Smooth muscle cell (in vitro differentiated cells): ENCODE measurements around the gene DLD. TPM values are rescaled to one million over a fixed set of nuclear protein-coding genes. Genes with fewer than 3 reads are reported as not detected.

Experiments used
- DNase-seq: peaks from one replicate; lab custom pipeline; 2025; ENCODE audit not compliant: unreplicated experiment; lab: John Stamatoyannopoulos, UW
- H2AFZ ChIP-seq: fragments of 200-600 bp; sonication (generic); 2 replicates; pipeline ENCODE4 v1.6.0; 2016; ENCODE audit warnings: antibody characterized with exemption, low read depth, mild to moderate bottlenecking
- H3F3A ChIP-seq: fragments of 200-600 bp; sonication (generic); 2 replicates; pipeline ENCODE4 v1.6.0; 2017; ENCODE audit warnings: antibody characterized with exemption, low read depth
- H3K27ac ChIP-seq: fragments of 200-600 bp; sonication (generic); 2 replicates; pipeline ENCODE4 v1.5.1; 2016; ENCODE audit warnings: low read depth, mild to moderate bottlenecking
- H3K27me3 ChIP-seq: fragments of 200-600 bp; sonication (generic); 2 replicates; pipeline ENCODE4 v1.6.1; 2016; ENCODE audit warnings: low read depth, mild to moderate bottlenecking
- H3K36me3 ChIP-seq: fragments of 200-600 bp; sonication (generic); 2 replicates; pipeline ENCODE4 v1.5.1; 2016; ENCODE audit warnings: low read depth
- H3K4me1 ChIP-seq: fragments of 200-600 bp; sonication (generic); 2 replicates; pipeline ENCODE4 v1.5.1; 2016; ENCODE audit warnings: low read depth
- H3K4me2 ChIP-seq: fragments of 200-600 bp; sonication (generic); 2 replicates; pipeline ENCODE4 v1.6.0; 2016; ENCODE audit warnings: mild to moderate bottlenecking
- H3K4me3 ChIP-seq: fragments of 200-600 bp; sonication (generic); 2 replicates; pipeline ENCODE4 v1.5.1; 2016; ENCODE audit warnings: mild to moderate bottlenecking
- H3K79me2 ChIP-seq: fragments of 200-600 bp; sonication (generic); 2 replicates; pipeline ENCODE4 v1.6.0; 2016; ENCODE audit warnings: low read depth, mild to moderate bottlenecking
- H3K9ac ChIP-seq: fragments of 200-600 bp; sonication (generic); 2 replicates; pipeline ENCODE4 v1.6.0; 2016; ENCODE audit warnings: low read depth
- H3K9me3 ChIP-seq: fragments of 200-600 bp; sonication (generic); replicated peaks from 2 replicates; pipeline ENCODE4 v1.5.1; 2016; ENCODE audit warnings: low read depth
- H4K20me1 ChIP-seq: fragments of 200-600 bp; sonication (generic); 2 replicates; pipeline ENCODE4 v1.6.0; 2016; ENCODE audit warnings: low read depth
- WGBS: methylation state at CpG from one replicate; pipeline ENCODE4 v1.1.7; 2016; ENCODE audit warnings: low lambda C conversion rate; 5-methylcytosine and 5-hydroxymethylcytosine counted together
- polyA plus RNA-seq: library from polyadenylated mRNA; unstranded; fragments of >200 nt; fragmentation: Nextera tagmentation; extraction: Ambion mirVana; gene quantifications from 2 replicates; pipeline ENCODE4 v1.2.1, GENCODE V29; 2016
- total RNA-seq: library from RNA; depleted of rRNA; stranded (reverse); fragments of >200 nt; gene quantifications from 2 replicates; pipeline ENCODE4 v1.2.3, GENCODE V29; 2014
- TF ChIP-seq, protein P1 (sequence below): fragments of 200-600 bp; sonication (generic); IDR thresholded peaks from 2 replicates; pipeline ENCODE4 v1.5.1; 2017; ENCODE audit warnings: borderline replicate concordance, mild to moderate bottlenecking, antibody characterized with exemption; ENCODE audit not compliant: insufficient read depth, poor library complexity, severe bottlenecking

The DLD gene
- total and polyA plus RNA-seq, 2 experiments from 2014 or later = 71.4 to 165 TPM

DNA sequence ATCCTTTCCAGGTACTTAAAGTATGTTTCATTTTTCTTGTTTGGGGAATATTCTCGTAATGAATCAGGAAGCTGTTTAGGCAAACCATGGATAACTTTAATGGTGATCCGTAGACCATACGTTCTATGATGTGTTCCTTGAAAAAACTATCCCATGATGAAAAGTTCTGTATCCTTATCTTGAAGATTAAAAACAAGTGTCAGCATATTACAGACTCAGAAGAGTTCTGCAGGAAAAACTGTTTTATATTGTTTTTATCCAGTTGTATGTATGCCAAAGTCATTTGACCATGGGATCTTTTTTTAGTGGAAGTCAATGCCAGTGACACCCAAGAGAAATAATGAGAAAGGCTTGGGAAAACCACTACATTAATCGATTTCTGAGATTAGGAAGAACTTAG lies 52.0 kb downstream of the DLD start:
- 95% methylated on average over 4 of the region's 4 CpGs for WGBS
- no peak overlapping the region for H3K4me3 ChIP-seq

DNA sequence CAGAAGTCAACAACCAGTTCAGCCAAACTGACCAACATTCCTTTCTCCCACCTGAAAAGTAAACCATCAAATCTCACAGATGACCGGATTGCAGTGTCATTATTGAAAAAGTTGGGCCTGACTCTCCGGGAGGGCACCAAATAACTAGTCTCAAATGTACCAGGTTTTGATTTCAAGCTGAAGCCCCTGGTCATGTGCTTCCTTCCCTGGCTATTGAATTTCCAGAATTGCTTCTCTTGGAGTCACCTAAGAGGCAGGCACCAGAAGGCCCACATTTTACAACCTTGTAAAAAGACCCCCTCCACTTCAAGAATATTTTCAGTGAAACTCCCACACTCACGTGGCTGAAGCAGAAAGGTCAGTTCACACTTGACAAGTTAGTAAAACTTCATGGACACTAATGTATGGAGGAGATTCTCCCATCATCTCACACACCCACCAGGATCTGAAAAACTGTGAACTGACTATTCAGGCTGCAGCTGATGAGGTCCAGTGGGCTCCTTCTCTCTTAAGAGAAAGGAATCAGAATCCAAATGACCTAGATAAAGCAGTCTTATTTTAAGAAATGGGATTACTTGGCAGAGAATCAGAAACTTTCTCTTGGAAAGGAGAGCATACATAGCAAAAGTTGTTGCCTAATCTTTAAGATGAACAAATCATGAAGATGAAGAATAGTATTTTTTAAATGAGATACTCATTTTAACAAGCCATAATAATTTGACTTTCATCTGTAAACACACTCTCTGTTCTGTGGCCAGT lies 53.6 kb downstream of the DLD start:
- H2AFZ ChIP-seq = no peak overlapping the region
- no peaks in the 10 kb centered on the region for H3K27me3 ChIP-seq
- H3K4me2 ChIP-seq = no peak overlapping the region
- no peak overlapping the region for H3K27ac ChIP-seq
- H3K79me2 ChIP-seq = no peaks in the 10 kb centered on the region
- no peaks in the 10 kb centered on the region for H3K9me3 ChIP-seq
- 87% methylated on average over 3 of the region's 3 CpGs for WGBS
- peaks cover 16% of the 10 kb centered on the region for H3K4me1 ChIP-seq
- no peak overlapping the region for H3K9ac ChIP-seq
- H4K20me1 ChIP-seq = peaks cover 4% of the 10 kb centered on the region
- DNase-seq = no peak
- no peak overlapping the region for H3K4me3 ChIP-seq
- peaks cover 15% of the 10 kb centered on the region for H3K36me3 ChIP-seq
- H3F3A ChIP-seq = peaks cover 52% of the 10 kb centered on the region
- TF ChIP-seq, protein P1, sequence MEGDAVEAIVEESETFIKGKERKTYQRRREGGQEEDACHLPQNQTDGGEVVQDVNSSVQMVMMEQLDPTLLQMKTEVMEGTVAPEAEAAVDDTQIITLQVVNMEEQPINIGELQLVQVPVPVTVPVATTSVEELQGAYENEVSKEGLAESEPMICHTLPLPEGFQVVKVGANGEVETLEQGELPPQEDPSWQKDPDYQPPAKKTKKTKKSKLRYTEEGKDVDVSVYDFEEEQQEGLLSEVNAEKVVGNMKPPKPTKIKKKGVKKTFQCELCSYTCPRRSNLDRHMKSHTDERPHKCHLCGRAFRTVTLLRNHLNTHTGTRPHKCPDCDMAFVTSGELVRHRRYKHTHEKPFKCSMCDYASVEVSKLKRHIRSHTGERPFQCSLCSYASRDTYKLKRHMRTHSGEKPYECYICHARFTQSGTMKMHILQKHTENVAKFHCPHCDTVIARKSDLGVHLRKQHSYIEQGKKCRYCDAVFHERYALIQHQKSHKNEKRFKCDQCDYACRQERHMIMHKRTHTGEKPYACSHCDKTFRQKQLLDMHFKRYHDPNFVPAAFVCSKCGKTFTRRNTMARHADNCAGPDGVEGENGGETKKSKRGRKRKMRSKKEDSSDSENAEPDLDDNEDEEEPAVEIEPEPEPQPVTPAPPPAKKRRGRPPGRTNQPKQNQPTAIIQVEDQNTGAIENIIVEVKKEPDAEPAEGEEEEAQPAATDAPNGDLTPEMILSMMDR = no peak

More for the DNA sequence above, 52.0 kb downstream of the DLD start:
- Histone ChIP-seq H3F3A (peaks cover 66% of the 10 kb centered on the region), H3K27me3 (no peaks in the 10 kb centered on the region), H3K36me3 (peaks cover 15% of the 10 kb centered on the region), H3K27ac (no peak overlapping the region), H3K79me2 (no peaks in the 10 kb centered on the region), H3K4me1 (peaks cover 22% of the 10 kb centered on the region), H3K4me2 (no peak overlapping the region), H4K20me1 (peaks cover 4% of the 10 kb centered on the region), H3K9me3 (no peaks in the 10 kb centered on the region), H2AFZ (no peak overlapping the region), H3K9ac (no peak overlapping the region)
- DNase-seq = no peak
- TF ChIP-seq, protein P1 = no peak

DNA sequence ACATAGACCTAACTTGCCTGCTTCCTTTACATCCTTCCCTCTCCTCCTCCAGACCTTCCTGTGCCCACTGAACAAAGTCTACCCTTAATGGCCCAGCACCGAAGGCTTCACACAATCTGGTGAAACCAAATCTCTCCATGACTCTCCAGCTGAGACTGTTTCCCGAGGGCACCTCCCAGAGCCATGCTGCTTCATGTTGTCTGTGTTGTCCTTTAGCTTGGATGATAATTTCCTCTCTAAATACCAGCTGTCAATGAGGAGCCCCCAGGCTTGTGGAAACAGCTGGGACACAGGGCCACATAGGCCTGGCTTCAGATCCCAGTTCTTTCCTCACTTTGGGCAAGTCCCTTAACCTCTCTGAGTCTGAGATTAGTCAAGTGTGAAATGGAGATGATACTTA lies 54.3 kb downstream of the DLD start:
- H3K27me3 ChIP-seq = no peaks in the 10 kb centered on the region
- WGBS = 85% methylated on average over 2 of the region's 2 CpGs
- H3K4me1 ChIP-seq = peaks cover 17% of the 10 kb centered on the region
- H3K9ac ChIP-seq = no peak overlapping the region
- DNase-seq = no peak
- no peak overlapping the region for H3K27ac ChIP-seq
- H3F3A ChIP-seq = peaks cover 49% of the 10 kb centered on the region
- no peak overlapping the region for H3K4me2 ChIP-seq
- peaks cover under 1% of the 10 kb centered on the region for H4K20me1 ChIP-seq
- peaks cover 16% of the 10 kb centered on the region for H3K36me3 ChIP-seq
- TF ChIP-seq, protein P1 = no peak
- H3K4me3 ChIP-seq = no peak overlapping the region
- H2AFZ ChIP-seq = no peak overlapping the region
- no peaks in the 10 kb centered on the region for H3K79me2 ChIP-seq
- H3K9me3 ChIP-seq = no peaks in the 10 kb centered on the region

DNA sequence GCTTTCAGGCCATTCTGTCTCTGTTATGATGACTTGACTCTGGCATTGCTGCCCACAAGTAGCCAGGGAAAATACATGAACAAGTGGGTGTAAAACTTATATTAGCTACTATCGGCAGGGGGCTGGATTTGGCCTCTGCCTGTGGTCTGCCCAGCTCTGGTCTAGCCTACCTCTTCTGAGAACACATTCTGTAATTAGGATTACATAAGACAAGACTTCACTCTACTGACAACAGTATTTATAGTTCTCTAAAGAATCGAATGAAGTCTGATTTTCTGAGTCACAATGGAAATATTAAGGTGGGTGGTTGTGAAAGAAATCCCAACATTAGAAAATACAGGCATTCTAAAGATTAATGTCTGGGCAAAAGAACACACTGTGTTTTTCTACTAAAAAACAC lies 55.5 kb downstream of the DLD start:
- peak overlapping the region; percentile 21 for H3K4me2 ChIP-seq
- peaks cover 17% of the 10 kb centered on the region for H3K4me1 ChIP-seq
- peak overlapping the region; percentile 63 for H3K27ac ChIP-seq
- H3F3A ChIP-seq = peaks cover 45% of the 10 kb centered on the region
- no peaks in the 10 kb centered on the region for H3K79me2 ChIP-seq
- no peak overlapping the region for H3K9ac ChIP-seq
- no peak for DNase-seq
- H4K20me1 ChIP-seq = no peaks in the 10 kb centered on the region
- TF ChIP-seq, protein P1 = no peak
- no peaks in the 10 kb centered on the region for H3K9me3 ChIP-seq
- H3K4me3 ChIP-seq = no peak overlapping the region
- no peak overlapping the region for H2AFZ ChIP-seq
- no peaks in the 10 kb centered on the region for H3K27me3 ChIP-seq
- peaks cover 19% of the 10 kb centered on the region for H3K36me3 ChIP-seq
- WGBS = 24% methylated on average over 2 of the region's 2 CpGs
